Peyer's patch (tissue), 4 donors: Measurements from ENCODE around the gene LBX2. TPM values are rescaled to one million over a fixed set of nuclear protein-coding genes. Genes with fewer than 3 reads are reported as not detected.

Experiments used
- DNase-seq, 3 donors: peaks; one replicate each; pipeline ENCODE4 v3.0.0-alpha.2; 2017 to 2019
- H3K27ac ChIP-seq, 4 donors: fragments of 200-600 bp; sonication (generic); one replicate each; pipeline ENCODE4 v1.5.1; 2016 to 2019
- H3K27me3 ChIP-seq, 2 donors: fragments of 200-600 bp; sonication (generic); one replicate each; pipeline ENCODE4 v1.5.1; 2019
- H3K36me3 ChIP-seq, 3 donors: fragments of 200-600 bp; sonication (generic); one replicate each; pipeline ENCODE4 v1.5.1; 2016 to 2019
- H3K4me1 ChIP-seq, 4 donors: fragments of 200-600 bp; sonication (generic); one replicate each; pipeline ENCODE4 v1.5.1; 2016 to 2019
- H3K4me3 ChIP-seq, 4 donors: fragments of 200-600 bp; sonication (generic); 1 replicate in 3 of 4; 2 replicates in 1 of 4; pipeline ENCODE4 v1.5.1; 2016 to 2019; ENCODE audit warnings: mild to moderate bottlenecking in 1 of 4
- H3K9me3 ChIP-seq, 4 donors: fragments of 200-600 bp; sonication (generic); one replicate each; pipeline ENCODE4 v1.5.1; 2016 to 2019; ENCODE audit warnings: mild to moderate bottlenecking in 1 of 4
- CTCF ChIP-seq, 6 experiments: fragments of 450-650 bp in 4 of 6; fragments of 200-600 bp in 2 of 6; sonication (generic) in 1 of 6; IDR thresholded peaks; one replicate each; pipeline ENCODE4 v1.5.1; 2017 to 2019; ENCODE audit warnings: antibody characterized with exemption in 6 of 6, mild to moderate bottlenecking in 3 of 6, moderate library complexity in 1 of 6
- POLR2A ChIP-seq, 2 donors: fragments of 450-650 bp; IDR thresholded peaks; one replicate each; pipeline ENCODE4 v1.5.1; 2017; ENCODE audit warnings: antibody characterized with exemption in 2 of 2, mild to moderate bottlenecking in 2 of 2, moderate library complexity in 2 of 2
- total RNA-seq, 4 donors: library from RNA; depleted of rRNA; stranded (reverse); fragments of >200 nt; gene quantifications; one replicate each; pipeline ENCODE4 v1.1.0, GENCODE V29; 2016

LBX2 gene
- total RNA-seq, 4 donors from 2014 or later = 2.8 to 6.9 (median 6.8) TPM; not detected in 1

- peak in 1 of 3 donors; percentile 10 for DNase-seq
- Histone ChIP-seq H3K9me3 (peaks cover 0 to 2% (median 0%) of the 10 kb centered on the region in 4 donors), H3K27ac (no peak overlapping the region), H3K4me3 (no peak overlapping the region), H3K4me1 (peaks cover 4 to 41% (median 27%) of the 10 kb centered on the region in 4 donors), H3K36me3 (no peaks in the 10 kb centered on the region), H3K27me3 (peaks cover 0 to 50% of the 10 kb centered on the region in 2 donors)
- TF ChIP-seq CTCF (IDR thresholded peaks at IDR 0.05) = no peak
- TF ChIP-seq POLR2A (IDR thresholded peaks at IDR 0.05) = no peak
Measured at GRCh38 chr2:74511104-74511989, 11.9 kb upstream of the LBX2 start.

GRCh38 chr2:74510272-74510671 lies 10.9 kb upstream of the LBX2 start:
- H3K27ac ChIP-seq = no peak overlapping the region
- TF ChIP-seq CTCF (IDR thresholded peaks at IDR 0.05) = no peak
- no peak for TF ChIP-seq POLR2A (IDR thresholded peaks at IDR 0.05)
- H3K27me3 ChIP-seq = peaks cover 0 to 40% of the 10 kb centered on the region in 2 donors
- peaks cover 0 to 41% (median 18%) of the 10 kb centered on the region in 4 donors for H3K4me1 ChIP-seq
- peaks cover 0 to 8% (median 0%) of the 10 kb centered on the region in 3 donors for H3K36me3 ChIP-seq
- DNase-seq = no peak
- no peaks in the 10 kb centered on the region for H3K9me3 ChIP-seq
- no peak overlapping the region for H3K4me3 ChIP-seq

GRCh38 chr2:74507926-74508520 lies 8.6 kb upstream of the LBX2 start:
- H3K4me1 ChIP-seq = peaks cover 0 to 46% (median 9%) of the 10 kb centered on the region in 4 donors
- TF ChIP-seq CTCF (IDR thresholded peaks at IDR 0.05) (no peak), POLR2A (IDR thresholded peaks at IDR 0.05) (no peak)
- peaks cover 0 to 17% of the 10 kb centered on the region in 2 donors for H3K27me3 ChIP-seq

GRCh38 chr2:74507145-74507925 lies 7.9 kb upstream of the LBX2 start, which contains the start of gene PCGF1:
PCGF1 (minus strand) TSS chr2:74507695; CDS start chr2:74507668, 27 bp downstream.
- TF ChIP-seq POLR2A (IDR thresholded peaks at IDR 0.05) (peak; percentile 36 to 57), CTCF (IDR thresholded peaks at IDR 0.05) (peak; percentile 24 to 50 (median 38))
- Histone ChIP-seq H3K27ac (peak within 1 kb of the TSS; percentile 91 to 99 (median 97)), H3K27me3 (peaks cover 0 to 10% of the 10 kb centered on the region in 2 donors), H3K4me1 (peaks cover 0 to 49% (median 12%) of the 10 kb centered on the region in 4 donors), H3K9me3 (no peaks in the 10 kb centered on the region), H3K36me3 (peaks cover 0 to 13% (median 0%) of the 10 kb centered on the region in 3 donors), H3K4me3 (peak within 1 kb of the TSS; percentile 57 to 85 (median 71))
- peak; percentile 99 to 100 (median 99) for DNase-seq

More at GRCh38 chr2:74507926-74508520, 8.6 kb upstream of the LBX2 start:
- Histone ChIP-seq H3K27ac (peak overlapping the region; percentile 91 to 99 (median 97)), H3K9me3 (no peaks in the 10 kb centered on the region), H3K4me3 (peak overlapping the region; percentile 57 to 85 (median 71)), H3K36me3 (peaks cover 0 to 13% (median 0%) of the 10 kb centered on the region in 3 donors)
- peak in 2 of 3 donors; percentile 68 to 70 for DNase-seq
